ENCODE results near the gene KRTAP22-2.

The KRTAP22-2 gene

DNA sequence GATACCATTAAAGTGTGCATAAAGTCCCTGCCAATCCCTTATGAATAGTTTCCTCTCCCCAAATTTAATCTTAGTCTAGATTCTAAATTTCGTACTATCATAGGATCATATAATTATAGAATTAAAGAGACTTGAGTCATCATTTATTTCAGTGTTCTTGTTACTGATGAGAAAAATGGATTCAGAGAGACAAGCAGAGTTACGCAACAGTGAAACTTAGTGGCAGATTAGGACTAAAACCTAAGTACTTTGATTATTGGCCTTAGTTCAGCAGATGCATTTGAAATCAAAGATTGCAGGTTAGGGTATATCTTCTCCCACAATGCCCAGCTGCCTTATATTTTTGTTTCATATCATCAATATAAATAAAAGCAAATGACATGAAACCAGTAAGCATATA is 28.2 kb downstream of the KRTAP22-2 start:
- no peak for DNase-seq

DNA sequence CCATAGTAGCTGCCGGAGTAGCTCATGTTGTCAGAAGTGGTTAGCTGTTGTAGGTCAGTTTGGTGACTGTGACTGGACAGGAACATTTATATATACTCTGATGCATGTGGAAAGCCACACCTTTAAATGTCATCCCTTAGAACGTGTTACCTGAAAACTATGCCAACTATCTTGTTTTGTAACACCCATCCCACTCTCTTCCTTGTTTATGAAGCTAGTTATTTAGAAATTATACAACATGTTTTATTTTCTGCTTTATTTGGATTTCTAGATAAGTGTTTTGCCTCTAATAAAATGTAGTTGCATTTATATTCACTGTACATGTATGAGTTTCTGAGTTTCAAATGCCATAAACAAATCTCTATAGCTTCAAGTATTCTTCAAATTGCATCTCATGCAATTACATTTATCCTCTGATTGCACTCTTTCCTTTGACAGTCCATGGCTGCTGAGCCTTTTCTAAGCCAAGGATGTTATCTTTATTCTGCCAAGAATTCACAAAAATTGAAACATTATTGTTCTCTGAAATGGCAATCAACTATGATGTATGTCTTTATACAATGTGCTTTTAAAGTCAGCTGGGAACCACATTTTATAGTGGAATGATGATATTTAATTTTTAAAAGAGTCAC is 28.8 kb downstream of the KRTAP22-2 start, which contains the start of gene KRTAP19-7:
KRTAP19-7 (minus strand) TSS at position 51 of the 632 bp plus-strand sequence; CDS start at position 26, 25 bp downstream.
- no peak for DNase-seq

DNA sequence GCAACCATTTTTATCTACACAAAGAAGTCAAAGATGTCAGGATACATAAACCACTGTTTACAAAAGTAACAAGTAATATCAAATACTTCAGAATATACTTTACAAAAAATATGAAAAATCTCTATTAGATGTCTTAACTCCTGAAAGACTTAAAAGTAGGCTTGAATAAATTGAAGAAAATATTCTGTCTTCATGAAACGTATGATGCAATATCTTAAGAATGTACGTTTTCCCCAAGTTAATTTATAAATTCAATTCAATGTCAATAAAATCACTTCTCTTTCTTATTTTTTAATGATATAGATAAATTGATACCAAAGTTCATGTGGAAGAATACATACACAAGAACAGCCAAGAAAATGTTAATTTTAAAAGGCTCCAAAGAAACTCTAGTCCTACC is 35.1 kb downstream of the KRTAP22-2 start:
- no peak for DNase-seq

DNA sequence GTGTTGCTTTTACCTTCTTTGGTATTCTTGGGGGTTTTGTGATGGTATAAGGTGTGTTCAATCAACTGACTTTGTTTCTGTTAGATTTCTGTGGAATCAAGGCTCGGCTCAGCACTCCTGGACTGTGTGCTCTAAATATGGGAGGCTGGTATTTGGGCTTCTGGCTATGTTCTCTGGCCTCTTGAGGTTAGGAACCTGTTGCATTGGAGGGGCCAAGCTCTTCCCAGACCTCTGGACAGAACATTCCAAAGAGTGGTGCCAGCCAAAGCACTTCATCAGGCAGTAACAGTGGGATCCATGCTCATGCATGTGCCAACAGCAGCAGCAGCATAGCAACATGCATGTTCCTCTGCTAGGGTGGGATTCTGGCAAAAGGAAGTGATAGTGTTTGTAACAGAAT is 37.4 kb downstream of the KRTAP22-2 start:
- no peak for DNase-seq

DNA sequence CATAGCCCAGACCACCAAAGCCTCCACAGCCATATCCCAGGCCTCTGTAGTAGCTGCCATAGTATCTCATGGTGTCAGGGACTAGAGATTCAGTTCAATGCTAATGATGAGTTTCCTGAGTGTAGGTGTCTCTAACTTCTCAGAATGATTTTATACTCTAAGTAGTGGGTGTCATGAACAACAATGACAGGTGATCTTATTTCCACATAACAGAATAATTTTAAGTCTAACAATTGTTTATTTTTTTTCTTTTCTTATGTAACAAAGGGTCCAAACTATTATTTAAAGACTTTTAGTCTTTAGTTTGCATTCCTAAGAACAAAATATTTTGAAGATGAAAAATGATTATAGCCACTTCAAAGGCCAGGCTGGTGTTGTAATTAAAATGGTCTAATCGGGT is 48.4 kb downstream of the KRTAP22-2 start, which contains the start of gene KRTAP19-6:
KRTAP19-6 (minus strand) TSS at position 101 of the 400 bp plus-strand sequence; CDS start at position 70, 31 bp downstream.
- no peak for DNase-seq
